Stimulated activated CD4-positive, alpha-beta T cell treated with anti-CD3 and anti-CD28 coated beads, TNF-alpha, amount 100 ng/mL, for 1 hour (primary cell): ENCODE measurements around the gene SIK1.
"Not testable (repeated sequence)": the region's sequence is repeated elsewhere in the genome, so short reads cannot be mapped to it uniquely, and the experiment has no call there.

ENCODE experiments used
- DNase-seq, 3 donors: peaks; one replicate each; pipeline ENCODE4 v3.0.0-alpha.2; 2020; ENCODE audit warnings: low read depth in 3 of 3, low spot score in 1 of 3

The SIK1 gene

DNA sequence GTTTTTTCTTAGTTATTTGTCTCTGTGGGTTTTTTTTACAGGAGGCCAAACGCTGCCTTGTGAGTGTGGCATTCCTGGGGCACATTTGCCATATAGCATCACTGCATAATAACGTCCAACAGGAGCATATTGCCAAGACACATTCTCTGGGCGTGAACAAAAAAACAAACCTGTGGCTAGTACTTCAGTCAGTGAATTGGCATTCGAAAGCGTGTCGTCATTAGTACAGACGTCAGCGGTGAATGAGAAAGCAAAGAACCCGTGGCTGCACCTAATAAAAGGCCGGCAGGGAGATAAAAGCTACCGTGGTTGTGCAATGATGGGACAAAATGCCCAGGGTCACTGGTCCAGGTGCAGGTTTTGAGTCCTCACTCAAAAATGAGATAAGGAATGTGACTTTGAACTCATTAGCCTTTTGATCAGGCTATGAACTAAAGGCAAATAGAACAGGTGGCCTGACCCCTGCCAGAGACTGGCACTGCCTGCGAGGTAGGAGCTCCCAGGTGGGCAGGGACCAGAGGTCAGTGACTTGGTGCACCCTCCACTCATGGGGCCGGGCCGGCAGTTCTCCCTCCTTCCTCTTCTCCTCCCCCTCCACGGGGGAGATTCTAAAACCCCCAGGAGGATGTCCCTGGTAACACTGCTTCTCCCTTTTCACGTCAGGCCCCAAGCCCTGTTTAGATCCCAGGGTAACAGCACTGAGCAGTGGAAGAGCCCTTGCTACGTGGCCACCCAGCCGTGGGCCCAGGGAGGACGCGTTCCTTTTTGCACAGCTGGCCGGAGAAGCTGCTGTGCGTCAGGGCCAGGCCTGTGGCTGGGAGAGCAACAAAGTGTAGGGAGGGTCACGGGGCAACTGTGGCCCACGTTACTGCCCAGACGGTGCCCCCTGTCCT lies 14.2 kb upstream of the SIK1 start:
- not testable (repeated sequence) for DNase-seq

DNA sequence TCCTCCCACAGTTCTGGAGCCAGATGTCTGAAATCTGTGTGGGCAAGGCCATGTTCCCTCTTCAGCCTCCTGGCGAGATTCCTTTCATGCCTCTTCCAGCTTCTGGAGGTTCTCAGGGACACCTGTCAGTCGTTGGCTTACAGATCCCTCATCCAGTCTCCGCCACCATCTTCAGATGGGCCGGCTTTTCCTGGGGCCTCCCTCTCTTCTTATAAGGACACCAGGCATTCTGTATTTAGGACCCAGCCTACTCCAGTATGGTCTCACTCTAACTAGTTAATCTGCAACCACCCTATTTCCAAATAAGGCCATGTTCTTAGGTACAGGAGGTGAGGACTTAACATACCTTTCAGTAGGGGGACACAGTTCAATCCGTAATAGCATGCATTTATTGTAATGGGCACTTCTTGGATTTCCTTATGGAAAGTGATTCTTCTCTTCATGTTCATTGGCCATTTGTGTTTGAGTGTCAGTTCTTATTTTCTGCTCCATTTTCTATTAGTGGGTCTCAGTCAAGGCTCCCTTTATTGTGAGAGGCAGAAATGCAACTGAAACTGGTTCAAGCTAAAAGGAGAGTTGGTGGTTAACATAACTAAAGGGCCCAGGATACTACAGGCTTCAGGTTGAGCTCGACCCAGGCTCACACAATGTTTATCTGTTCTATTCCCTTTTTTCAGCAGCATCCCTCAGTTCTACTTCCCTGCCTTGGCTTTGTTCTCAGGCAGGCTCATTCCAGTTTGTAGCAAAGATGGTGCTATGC lies 12.6 kb upstream of the SIK1 start:
- not testable (repeated sequence) for DNase-seq

DNA sequence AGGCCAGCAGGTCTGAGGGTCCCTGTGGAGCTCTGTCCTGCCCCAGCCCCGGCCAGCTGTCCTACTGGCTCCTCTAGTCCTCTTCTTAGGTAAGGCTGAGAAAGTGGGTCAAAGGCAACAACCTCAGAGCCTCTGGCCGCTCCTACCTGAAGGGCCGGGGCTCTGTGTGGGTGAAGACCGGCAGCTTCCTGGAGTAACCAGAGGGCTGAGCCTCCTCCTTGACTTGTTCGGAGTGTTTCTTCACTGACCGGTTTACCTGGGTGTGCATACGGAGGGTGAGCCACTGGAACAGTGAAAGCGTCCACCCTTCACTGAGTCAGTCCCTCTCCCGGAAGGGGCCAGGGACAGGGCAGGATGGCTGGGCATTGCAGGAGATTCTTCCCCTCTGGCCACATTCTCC lies 9.3 kb upstream of the SIK1 start:
- DNase-seq = not testable (repeated sequence)

DNA sequence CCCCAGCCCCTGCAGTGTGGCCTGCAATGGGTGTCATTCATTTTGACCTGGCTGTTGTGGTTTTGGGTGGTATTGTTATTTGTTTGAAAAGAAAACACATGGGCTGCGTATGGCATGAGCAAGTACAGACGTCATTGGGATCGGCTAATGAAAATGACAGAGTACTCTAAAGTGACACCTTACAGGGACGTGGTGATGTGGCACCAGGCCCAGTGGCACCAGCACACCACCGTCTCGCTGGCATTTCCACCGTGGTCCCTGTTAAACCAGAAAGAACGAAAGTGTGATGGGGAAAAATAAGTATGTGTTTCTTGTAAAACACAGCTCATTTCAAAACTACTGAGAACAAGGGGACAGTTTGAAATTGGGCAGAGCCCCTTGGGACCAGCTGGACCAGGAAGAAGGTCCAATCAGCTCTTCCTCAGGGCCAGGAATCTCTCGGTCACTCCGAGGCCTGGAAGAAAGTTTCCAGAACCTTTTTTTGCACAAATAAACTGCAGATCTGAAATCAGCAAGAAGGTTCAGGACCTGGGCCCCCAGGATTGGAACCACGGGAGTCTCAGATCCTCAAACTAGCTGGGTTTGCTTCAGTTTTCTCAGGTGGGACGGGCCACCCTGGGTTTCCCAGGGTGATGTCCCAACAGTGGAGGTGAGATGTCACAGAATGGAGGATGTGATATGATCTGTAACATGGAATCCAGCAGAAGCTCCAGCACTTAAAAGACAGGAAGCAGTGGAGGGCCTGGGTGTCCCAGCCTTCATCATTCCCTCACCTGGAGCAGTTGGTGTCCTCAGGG lies 6.6 kb upstream of the SIK1 start:
- DNase-seq = not testable (repeated sequence)

DNA sequence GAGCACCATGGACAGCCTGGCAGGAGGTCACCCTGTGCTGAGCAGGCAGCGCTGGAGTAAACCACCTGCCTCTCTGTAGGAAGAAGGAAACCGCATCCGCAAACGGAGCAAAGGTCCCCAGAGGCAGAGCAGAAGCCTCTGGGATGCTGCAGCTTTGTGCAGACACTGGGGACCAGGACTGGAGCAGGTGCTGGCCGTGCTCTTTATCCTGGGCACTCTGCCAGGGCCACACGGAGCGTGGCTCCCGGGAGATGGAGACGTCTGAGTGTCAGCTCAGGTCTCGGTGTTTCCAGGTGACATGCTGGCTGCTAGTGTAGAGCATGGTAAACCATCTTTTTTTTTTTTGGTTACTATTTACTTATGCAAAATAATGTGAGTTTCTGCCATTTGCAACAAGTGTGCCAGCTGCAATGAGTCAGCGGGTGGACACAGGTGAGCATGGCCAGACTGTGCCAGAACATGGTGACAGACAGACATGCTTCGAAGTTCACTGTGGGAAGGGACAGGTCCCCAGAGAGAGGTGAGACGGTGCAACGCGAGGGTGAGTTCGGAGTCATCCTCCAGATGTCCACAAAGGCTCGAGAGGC lies 4.0 kb upstream of the SIK1 start:
- not testable (repeated sequence) for DNase-seq

DNA sequence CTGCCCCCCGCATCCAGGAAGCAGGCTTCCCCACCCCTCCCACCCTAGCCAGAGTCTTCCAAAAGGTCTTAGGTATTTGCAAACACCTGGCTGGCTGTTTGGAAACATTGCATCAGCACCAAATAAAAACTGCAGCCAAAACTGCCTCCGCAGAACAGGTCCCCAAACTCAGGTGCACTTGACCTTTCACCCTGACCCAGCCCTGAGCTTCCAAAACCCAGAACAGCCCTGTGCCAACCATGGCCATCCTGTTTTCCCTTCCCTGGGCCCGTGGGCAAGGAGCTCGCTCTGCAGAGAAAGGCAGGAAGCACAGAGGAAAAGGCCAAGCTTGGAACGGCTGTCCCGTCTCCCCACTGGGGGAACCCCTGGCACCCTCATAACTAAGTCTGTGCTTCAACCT lies 2.0 kb upstream of the SIK1 start:
- not testable (repeated sequence) for DNase-seq

DNA sequence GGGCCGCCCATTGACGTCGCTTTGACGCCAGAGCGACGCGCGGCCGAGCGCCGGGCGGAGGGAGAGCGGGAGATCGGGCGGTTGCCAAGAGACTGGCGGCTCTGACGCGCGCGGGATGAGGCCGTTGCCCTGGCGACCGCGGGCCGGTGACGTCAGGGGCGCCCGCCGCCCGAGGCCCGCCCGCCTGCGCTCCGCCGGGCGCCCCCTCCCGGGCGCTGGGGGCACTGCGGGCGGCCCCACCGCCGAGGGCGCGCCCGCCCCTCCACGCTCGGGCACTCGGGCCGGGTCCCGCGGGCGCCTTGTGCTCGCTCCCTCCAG lies 270 bp upstream of the SIK1 start:
- DNase-seq = not testable (repeated sequence)

DNA sequence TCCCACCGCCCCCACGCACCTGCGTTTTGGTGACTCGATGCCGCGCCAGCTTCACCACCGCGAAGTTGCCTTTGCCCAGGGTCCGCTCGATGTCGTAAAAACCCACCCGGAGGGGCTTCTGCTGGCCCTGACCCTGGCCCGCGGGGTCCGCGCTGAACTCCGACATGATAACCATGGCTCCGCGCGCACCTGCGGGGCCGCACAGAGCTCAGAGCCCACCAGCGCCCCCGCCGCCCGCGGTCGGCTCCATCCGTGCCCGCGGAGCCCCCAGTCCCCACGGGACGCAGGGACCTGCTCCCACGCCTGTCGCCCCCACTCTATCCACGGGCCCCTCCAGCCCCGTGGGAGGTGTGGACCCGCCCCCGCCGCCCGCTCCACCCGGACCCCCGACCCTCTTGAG lies 927 bp downstream of the SIK1 start:
- not testable (repeated sequence) for DNase-seq

DNA sequence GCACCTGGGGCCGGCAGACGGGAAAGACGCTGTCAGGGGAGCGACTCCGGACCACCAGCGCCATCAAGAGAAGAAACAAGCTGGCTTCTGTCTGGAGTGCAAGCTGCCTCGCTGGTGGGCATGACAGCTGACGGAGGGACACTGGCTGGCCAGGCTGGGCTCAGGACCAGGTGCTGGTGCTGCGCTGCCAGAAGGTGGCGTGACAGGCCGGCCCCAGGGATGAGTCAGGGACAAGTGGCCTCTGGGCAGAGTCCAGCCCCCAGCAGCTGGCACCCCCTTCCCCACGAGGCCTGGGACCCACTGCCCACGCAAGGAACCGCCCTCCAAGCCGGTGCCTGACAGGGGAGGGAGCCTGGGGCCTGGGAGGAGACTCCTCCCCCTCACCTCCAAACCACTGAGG lies 7.5 kb downstream of the SIK1 start:
- not testable (repeated sequence) for DNase-seq

DNA sequence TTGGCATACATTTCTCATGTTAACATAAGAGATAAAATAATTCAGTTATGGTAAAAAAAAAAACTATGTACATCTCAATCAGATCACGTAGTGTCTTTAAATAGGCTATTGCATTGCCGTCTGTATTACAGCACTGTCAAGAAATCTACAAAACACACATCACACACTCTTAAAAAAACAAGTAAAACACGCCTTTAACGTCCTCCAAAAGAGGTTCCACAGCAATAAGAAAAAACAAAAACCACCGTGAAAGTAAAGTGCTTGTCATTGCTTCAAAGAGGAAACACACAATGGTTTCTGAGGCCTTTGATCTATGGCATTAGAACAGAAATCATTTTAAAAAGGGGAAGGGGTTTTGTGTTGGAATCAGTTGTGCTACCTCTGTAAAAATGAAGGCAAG lies 12.4 kb downstream of the SIK1 start:
- not testable (repeated sequence) for DNase-seq

DNA sequence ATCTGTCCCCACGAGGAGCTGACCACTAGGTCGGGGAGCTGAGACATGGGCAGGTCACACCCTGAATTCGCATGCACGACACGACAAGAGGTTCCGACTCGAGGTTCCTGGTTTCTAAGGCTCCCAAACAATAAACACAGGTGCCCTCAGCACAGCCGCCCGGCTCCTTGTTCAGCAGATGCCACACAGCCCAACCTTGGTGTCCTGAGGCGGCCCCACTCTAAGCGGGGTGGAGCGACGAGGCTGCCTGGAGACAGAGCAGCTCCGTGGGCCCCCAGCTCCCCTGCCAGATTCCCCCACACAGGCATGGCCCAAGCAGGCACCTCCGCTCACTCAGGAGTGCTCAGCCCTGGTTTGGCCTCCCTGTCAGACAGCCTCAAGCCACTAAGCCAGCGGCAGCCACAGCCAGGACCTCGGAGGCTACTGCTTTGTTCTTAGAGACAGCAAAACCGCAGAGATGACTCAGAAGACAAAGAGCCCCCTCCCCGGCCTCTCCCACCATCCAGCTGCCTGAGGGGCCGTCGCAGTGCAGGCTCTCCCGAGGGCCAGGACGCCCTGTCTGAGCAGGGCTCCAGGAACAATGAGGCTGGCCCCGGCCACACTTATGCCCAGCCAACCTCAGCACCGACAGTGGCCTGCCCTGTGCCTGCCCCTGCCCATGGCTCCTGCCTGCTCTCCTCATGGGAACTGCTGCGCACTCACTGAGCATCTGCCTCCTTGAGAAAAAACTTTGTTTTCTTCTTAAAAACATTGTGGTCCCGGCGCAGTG lies 14.7 kb downstream of the SIK1 start:
- not testable (repeated sequence) for DNase-seq

DNA sequence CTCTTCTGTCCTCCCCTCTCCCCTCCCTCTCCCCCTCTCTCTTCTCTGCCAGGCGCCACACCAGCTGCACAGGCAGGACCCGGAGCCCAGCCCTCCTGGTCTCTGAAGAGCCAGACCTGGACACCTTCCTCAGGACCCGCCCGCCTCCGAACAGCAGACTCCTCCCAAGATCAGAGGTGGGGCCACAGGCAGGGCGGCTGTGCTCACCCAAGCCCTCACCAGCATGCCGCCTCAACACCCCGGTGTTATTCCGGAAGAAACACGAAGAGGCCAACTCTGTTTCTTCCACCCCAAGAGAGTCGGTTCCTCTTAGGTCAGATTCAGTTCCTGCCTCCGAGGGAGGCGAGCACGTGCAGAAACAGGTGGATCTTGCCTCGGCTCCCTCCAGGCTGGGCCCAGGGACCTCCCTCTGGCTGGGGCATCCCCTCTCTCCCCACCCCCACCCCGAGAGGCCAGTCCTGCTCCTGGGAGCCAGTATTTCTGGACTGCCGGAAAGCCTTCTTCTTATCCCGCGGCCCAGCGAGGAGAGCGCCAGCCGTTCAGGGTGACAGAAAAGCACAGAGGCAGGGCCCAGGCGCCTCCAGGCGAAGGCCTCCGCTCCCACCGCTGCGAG lies 16.4 kb downstream of the SIK1 start:
- DNase-seq = not testable (repeated sequence)

DNA sequence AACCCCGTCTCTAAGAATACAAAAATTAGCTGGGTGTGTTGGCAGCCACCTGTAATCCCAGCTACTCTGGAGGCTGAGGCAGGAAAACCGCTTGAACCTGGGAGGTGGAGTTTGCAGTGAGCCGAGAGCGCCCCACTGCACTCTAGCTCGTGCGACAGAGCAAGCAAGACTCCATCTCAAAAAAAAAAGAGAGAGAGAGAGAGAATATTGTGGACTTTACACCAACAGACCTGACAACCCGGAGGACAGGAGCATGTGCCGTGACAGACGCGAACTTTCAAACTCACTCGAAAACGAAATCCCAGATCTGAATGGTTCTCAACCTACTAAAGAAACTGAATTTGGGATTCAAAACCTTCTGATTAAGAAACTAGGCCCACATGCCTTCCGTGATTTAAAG lies 19.8 kb downstream of the SIK1 start:
- not testable (repeated sequence) for DNase-seq

DNA sequence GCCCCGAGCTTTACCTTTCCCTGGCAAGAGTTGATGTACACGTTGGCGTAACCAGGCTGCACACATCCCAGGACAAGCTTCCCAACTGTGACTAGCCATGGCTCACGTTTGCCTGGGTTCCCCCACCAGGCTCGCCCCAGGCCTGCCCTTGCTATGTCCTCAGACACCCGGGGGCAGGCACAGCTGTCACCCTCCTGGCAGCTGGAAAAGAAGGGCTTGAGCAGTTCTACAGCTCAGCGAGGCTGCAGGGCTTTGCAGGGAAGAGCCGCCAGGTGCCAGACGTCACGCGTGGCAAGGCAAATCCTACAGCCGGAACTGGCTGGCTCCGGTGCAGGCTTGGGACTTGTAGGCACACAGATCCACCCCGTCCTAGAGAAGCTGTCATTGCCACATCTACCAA lies 22.5 kb downstream of the SIK1 start:
- not testable (repeated sequence) for DNase-seq

DNA sequence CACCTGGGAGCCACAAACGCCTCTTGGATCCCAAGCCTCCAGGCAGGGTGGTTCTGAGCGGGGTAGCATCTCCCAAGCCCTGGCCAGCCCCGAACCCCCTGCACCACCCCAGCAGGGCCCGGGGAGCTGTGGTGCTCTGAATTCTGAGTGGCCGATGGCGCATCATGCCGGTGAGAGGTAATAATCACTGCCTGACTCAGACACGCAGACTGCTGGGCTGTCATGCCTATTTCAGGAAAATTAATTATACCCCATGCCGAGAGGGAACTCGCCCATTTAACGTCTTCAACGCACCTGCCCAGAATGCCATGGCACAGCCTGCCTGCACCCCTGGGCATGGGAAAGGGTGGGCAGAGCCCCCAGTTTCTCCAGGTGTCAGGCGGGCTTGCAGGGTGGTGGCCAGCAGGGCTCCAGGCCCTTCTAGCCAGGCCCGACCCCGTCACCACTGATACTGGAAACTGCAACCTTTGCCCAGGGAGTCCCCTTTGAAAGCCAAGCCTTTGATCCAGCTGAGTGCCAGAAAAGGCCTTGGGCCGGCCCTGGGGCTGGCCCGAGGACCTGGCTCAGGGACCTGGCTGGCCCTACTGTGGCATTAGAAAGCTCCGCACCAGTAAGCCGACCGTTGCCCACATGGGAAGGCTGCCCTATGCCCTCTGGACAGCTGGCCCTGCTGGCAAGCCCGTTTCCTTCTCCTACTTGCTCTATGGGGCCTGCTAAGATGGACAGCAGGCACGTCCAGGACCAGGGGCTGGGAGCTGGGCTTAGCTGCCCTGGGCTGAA lies 23.1 kb downstream of the SIK1 start:
- not testable (repeated sequence) for DNase-seq

DNA sequence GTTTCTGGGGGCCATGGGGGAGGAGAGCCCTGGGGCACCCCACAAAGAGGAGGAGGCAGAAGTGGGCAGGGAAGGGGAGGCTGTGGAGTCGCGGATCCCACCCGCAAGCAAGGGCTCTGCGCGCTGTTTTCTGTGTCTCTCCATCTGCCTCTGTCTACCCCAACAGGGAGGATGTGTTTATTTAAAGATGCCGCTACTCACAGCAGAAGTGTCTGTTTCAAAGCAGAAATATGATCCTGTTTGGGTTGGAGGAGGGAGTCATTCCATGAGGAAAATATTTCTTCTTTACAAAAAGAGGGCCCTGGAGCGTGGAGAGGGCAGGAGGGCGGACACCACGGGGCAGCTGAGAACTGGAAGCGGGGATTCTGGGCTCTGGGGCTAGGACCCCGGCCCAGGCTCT lies 25.8 kb downstream of the SIK1 start:
- DNase-seq = not testable (repeated sequence)

DNA sequence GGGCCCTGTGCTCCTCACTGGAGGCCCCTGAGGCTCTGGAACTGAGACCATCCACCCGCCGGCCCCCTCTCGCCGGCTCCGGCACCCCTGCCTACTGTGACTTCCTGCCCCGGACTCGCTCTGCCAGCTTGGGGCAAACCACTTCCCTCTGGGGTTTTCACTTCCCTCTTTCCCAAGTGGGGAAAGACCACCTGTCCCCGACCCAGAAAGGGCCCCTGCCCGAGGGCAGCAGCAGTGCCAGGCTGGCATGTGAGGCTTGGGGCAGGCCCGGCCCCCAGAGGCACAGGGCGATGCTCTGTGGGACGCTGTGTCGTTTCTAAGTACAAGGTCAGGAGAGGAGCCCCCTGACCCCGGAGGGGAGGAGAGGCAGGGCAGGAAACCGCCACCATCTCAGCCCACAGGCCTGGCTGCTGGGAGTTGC lies 27.3 kb downstream of the SIK1 start:
- not testable (repeated sequence) for DNase-seq

DNA sequence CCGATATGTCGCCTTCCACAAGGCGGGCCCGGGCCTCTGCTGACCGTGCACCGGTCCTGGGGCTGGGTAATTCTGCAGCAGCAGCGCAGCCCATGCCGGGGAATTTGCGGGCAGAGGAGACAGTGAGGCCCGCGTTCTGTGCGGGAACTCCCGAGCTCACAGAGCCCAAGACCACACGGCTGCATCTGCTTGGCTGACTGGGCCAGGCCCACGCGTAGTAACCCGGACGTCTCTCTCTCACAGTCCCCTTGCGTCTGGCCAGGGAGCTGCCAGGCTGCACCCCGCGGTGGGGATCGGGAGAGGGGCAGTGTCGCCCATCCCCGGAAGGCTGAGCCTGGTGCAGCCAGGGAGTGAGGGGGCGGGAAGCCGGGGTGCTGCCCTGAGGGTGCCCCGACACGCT lies 27.8 kb downstream of the SIK1 start:
- not testable (repeated sequence) for DNase-seq

DNA sequence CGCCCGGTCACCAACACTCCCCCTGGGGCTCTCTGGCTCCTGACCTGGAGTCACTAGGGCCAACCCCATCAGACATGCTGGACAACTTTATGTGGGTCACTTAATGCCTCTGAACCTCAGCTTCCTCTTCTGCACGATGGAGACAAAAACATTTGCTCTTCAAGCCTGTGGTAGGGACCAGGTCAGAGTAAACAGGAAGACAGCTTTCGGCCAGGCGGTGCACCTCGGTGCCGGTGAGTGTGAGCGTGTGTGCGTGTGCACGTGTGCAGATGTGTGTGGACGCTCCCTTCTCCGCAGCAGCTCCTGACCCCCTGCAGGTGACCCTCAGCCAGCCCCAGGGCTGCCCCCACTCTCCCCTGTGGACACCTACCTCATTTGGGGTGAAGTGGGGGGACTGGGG lies 28.4 kb downstream of the SIK1 start:
- not testable (repeated sequence) for DNase-seq
